GM20000 (cell line): ENCODE measurements around the gene STX1B.

Experiments used
- DNase-seq: peaks from one replicate; pipeline ENCODE4 v3.0.0; 2012; ENCODE audit warnings: low spot score
- CTCF ChIP-seq: IDR thresholded peaks from 2 replicates; pipeline ENCODE4 v1.5.1; 2012; ENCODE audit warnings: mild to moderate bottlenecking, control low read depth; ENCODE audit errors: extremely low read depth, missing control alignments

The STX1B gene

GRCh38 chr16:30961384-30961783, 49.1 kb downstream of the STX1B start:
- no peak for DNase-seq

GRCh38 chr16:30958175-30959079, 52.0 kb downstream of the STX1B start:
- no peak for TF ChIP-seq CTCF
- peak; percentile 89 for DNase-seq

More at GRCh38 chr16:30961384-30961783, 49.1 kb downstream of the STX1B start:
- TF ChIP-seq CTCF, result no peak

- peak; percentile 98 for DNase-seq
- no peak for TF ChIP-seq CTCF
Observed at GRCh38 chr16:30957456-30958174, 52.8 kb downstream of the STX1B start, which contains the start of gene SETD1A. Gene SETD1A (plus strand): TSS chr16:30957754. CDS start chr16:30958732, 978 bp downstream.

GRCh38 chr16:30956601-30957455, 53.6 kb downstream of the STX1B start:
- peak; percentile 91 for DNase-seq
- TF ChIP-seq CTCF, result no peak

GRCh38 chr16:30954993-30955392, 55.4 kb downstream of the STX1B start:
- no peak for TF ChIP-seq CTCF
- no peak for DNase-seq

GRCh38 chr16:30953511-30954124, 56.8 kb downstream of the STX1B start:
- TF ChIP-seq CTCF, result peak; percentile 71
- no peak for DNase-seq
